OCI-LY7 (cell line): Measurements from ENCODE around the gene MYOF. TPM values are rescaled to one million over a fixed set of nuclear protein-coding genes. Genes with fewer than 3 reads are reported as not detected.

ENCODE experiments used
- BruUV-seq: library from RNA; stranded (reverse); fragments of 400-500 nt; replicated peaks from 2 replicates; lab custom pipeline; 2021; lab: Mats Ljungman, UMichigan
- CTCF ChIA-PET: fragments of 300-600 bp; sonication (Branson Sonifier 250); formaldehyde crosslinking; loops from one replicate; lab custom pipeline; 2022; ENCODE audit warnings: antibody characterized with exemption; ENCODE audit not compliant: unreplicated experiment; lab: Charles Lee
- POLR2A ChIA-PET: fragments of 300-600 bp; sonication (Branson Sonifier 250); formaldehyde crosslinking; loops from one replicate; lab custom pipeline; 2022; ENCODE audit warnings: antibody characterized with exemption; lab: Charles Lee
- DNase-seq: peaks from one replicate; pipeline ENCODE4 v3.0.0-alpha.2; 2015; ENCODE audit warnings: low spot score
- H2AFZ ChIP-seq: fragments of 200-600 bp; sonication (generic), shearing (Covaris generic); 2 replicates; pipeline ENCODE4 v1.6.1; 2014; ENCODE audit warnings: mild to moderate bottlenecking, antibody characterized with exemption, low read length, moderate library complexity
- H3K27ac ChIP-seq: fragments of 200-600 bp; sonication (generic); 2 replicates; pipeline ENCODE4 v1.5.1; 2014; ENCODE audit warnings: mixed run types, low read depth, mild to moderate bottlenecking, moderate library complexity, low read length, inconsistent platforms; ENCODE audit not compliant: poor library complexity, severe bottlenecking
- H3K36me3 ChIP-seq: fragments of 200-600 bp; sonication (generic); 2 replicates; pipeline ENCODE4 v1.6.1; 2014; ENCODE audit warnings: mild to moderate bottlenecking, antibody characterized with exemption, low read length, moderate library complexity, mixed read lengths; ENCODE audit not compliant: insufficient read depth
- H3K4me1 ChIP-seq: fragments of 200-600 bp; sonication (generic); 2 replicates; pipeline ENCODE4 v1.5.1; 2014; ENCODE audit warnings: mild to moderate bottlenecking, low read length; ENCODE audit not compliant: insufficient read depth, poor library complexity, severe bottlenecking
- H3K4me2 ChIP-seq: fragments of 200-600 bp; sonication (generic); 2 replicates; pipeline ENCODE4 v1.6.1; 2014; ENCODE audit warnings: mild to moderate bottlenecking, low read length
- H3K4me3 ChIP-seq: fragments of 200-600 bp; sonication (generic); 2 replicates; pipeline ENCODE4 v1.5.1; 2014; ENCODE audit warnings: mild to moderate bottlenecking, low read depth, low read length; ENCODE audit not compliant: poor library complexity, severe bottlenecking
- H3K79me2 ChIP-seq: fragments of 200-600 bp; sonication (generic); 2 replicates; pipeline ENCODE4 v1.6.1; 2016; ENCODE audit warnings: low read depth, mild to moderate bottlenecking, low read length, moderate library complexity, mixed read lengths; ENCODE audit not compliant: insufficient read depth
- H3K9me2 ChIP-seq: fragments of 200-600 bp; sonication (generic); 2 replicates; pipeline ENCODE4 v1.6.1; 2016; ENCODE audit warnings: mild to moderate bottlenecking, low read length, mixed read lengths; ENCODE audit not compliant: insufficient read depth
- H3K9me3 ChIP-seq: fragments of 200-600 bp; sonication (generic); 2 replicates; pipeline ENCODE4 v1.6.1; 2014; ENCODE audit warnings: mild to moderate bottlenecking, mixed run types, low read length, mixed read lengths
- H4K20me1 ChIP-seq: fragments of 200-600 bp; sonication (generic); 2 replicates; pipeline ENCODE4 v1.6.1; 2014; ENCODE audit warnings: mild to moderate bottlenecking, antibody characterized with exemption, low read length, moderate library complexity, mixed read lengths; ENCODE audit not compliant: insufficient read depth
- CTCF ChIP-seq: fragments of 200-600 bp; sonication (generic); conservative IDR thresholded peaks from 2 replicates; pipeline ENCODE4 v1.5.1; 2014; ENCODE audit warnings: mild to moderate bottlenecking, antibody characterized with exemption, low read length, moderate library complexity, mixed read lengths
- EZH2phosphoT487 ChIP-seq: fragments of 200-600 bp; sonication (generic); IDR thresholded peaks from 2 replicates; pipeline ENCODE4 v1.6.1; 2018; ENCODE audit warnings: low read depth, borderline replicate concordance, mild to moderate bottlenecking, mixed run types, antibody characterized with exemption, low read length, moderate library complexity, mixed read lengths
- intact Hi-C: fragments of 100-400 bp; cut with micrococcal nuclease; formaldehyde crosslinking; loops from one replicate; pipeline ENCODE4 v1.10.0; 2022; ENCODE audit not compliant: unreplicated experiment
- total RNA-seq, 2 experiments: library from RNA; depleted of rRNA in 1 of 2; stranded (reverse); fragments of >200 nt in 1 of 2; shearing (Covaris generic) in 1 of 2; gene quantifications; 2 replicates each; pipeline ENCODE4 v1.2.3, GENCODE V29; 2014 to 2022

MYOF gene
- total RNA-seq, 2 experiments from 2014 or later: 0.42 TPM; not detected in 1

- Histone ChIP-seq H4K20me1 (no peaks in the 10 kb centered on the region), H3K79me2 (no peaks in the 10 kb centered on the region), H3K4me1 (no peaks in the 10 kb centered on the region), H3K4me2 (no peak overlapping the region), H3K36me3 (no peaks in the 10 kb centered on the region), H3K9me3 (no peaks in the 10 kb centered on the region), H3K9me2 (no peaks in the 10 kb centered on the region), H2AFZ (no peak overlapping the region), H3K4me3 (no peak overlapping the region), H3K27ac (no peak overlapping the region)
- POLR2A ChIA-PET: interaction anchor here (0.6 to 1.5 kb wide), 2 partner anchors 11 to 79 kb away, joined by 3 read pairs; no protein-coding TSS in a partner anchor
- CTCF ChIA-PET: no interaction called here
- intact Hi-C loops: loop anchor here (10.0 kb wide), 1 partner anchor 1133 kb away; the partner anchor contains the start of gene TBC1D12
- no TSS peak for BruUV-seq
- DNase-seq: no peak
- TF ChIP-seq EZH2phosphoT487: no peak
- TF ChIP-seq CTCF: no peak
Observed at GRCh38 chr10:93271347-93271746, 210.8 kb downstream of the MYOF start.

GRCh38 chr10:93269281-93269680, 212.9 kb downstream of the MYOF start:
- no peak overlapping the region for H3K27ac ChIP-seq
- H4K20me1 ChIP-seq: no peaks in the 10 kb centered on the region
- ChIA-PET CTCF (no interaction called here), POLR2A (no interaction called here)
- H3K9me2 ChIP-seq: no peaks in the 10 kb centered on the region
- no peak overlapping the region for H3K4me2 ChIP-seq
- no peaks in the 10 kb centered on the region for H3K79me2 ChIP-seq
- no peaks in the 10 kb centered on the region for H3K4me1 ChIP-seq
- no peak for DNase-seq
- no peaks in the 10 kb centered on the region for H3K9me3 ChIP-seq
- BruUV-seq: no TSS peak
- intact Hi-C loops: no loop called here
- H3K4me3 ChIP-seq: no peak overlapping the region
- H3K36me3 ChIP-seq: no peaks in the 10 kb centered on the region
- TF ChIP-seq EZH2phosphoT487 (no peak), CTCF (no peak)
- no peak overlapping the region for H2AFZ ChIP-seq

GRCh38 chr10:93268021-93268420, 214.1 kb downstream of the MYOF start:
- Histone ChIP-seq H3K27ac (no peak overlapping the region), H2AFZ (no peak overlapping the region), H3K4me3 (no peak overlapping the region), H4K20me1 (no peaks in the 10 kb centered on the region), H3K9me2 (no peaks in the 10 kb centered on the region), H3K4me2 (no peak overlapping the region), H3K79me2 (no peaks in the 10 kb centered on the region), H3K4me1 (no peaks in the 10 kb centered on the region), H3K9me3 (no peaks in the 10 kb centered on the region), H3K36me3 (no peaks in the 10 kb centered on the region)
- DNase-seq: no peak
- ChIA-PET POLR2A (no interaction called here), CTCF (no interaction called here)
- intact Hi-C loops: no loop called here
- TF ChIP-seq EZH2phosphoT487: no peak
- TF ChIP-seq CTCF: no peak
- no TSS peak for BruUV-seq
